C4-2B (cell line): ENCODE data around the gene RPL12.

Experiments used
- ZFX ChIP-seq: fragments of 450-650 bp; IDR thresholded peaks from 2 replicates; pipeline ENCODE4 v1.6.1; 2017
- TF ChIP-seq, protein P1 (sequence below): fragments of 450-650 bp; conservative IDR thresholded peaks from 2 replicates; pipeline ENCODE4 v1.5.1; 2017; ENCODE audit warnings: mild to moderate bottlenecking

DNA sequence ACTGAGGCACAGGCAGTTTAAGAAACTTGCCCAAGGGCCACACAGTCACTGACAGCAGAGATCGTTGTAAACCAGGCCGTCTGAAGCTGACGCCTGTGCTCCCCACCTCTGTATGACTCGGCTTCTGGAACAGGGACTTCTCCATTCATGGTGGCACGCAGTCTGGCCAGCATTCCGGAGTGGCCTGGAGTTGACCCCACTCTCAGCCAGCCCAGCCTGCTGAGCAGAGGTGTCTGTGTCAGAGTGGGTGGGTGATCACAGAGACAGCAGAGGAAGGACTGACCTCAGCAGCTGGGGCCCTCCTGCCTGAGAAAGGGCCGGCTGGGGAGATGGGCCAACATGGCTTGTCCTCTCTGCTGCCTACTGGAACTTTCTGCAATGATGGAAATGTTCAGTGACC, 12.7 kb upstream of the RPL12 start:
- TF ChIP-seq, protein P1, sequence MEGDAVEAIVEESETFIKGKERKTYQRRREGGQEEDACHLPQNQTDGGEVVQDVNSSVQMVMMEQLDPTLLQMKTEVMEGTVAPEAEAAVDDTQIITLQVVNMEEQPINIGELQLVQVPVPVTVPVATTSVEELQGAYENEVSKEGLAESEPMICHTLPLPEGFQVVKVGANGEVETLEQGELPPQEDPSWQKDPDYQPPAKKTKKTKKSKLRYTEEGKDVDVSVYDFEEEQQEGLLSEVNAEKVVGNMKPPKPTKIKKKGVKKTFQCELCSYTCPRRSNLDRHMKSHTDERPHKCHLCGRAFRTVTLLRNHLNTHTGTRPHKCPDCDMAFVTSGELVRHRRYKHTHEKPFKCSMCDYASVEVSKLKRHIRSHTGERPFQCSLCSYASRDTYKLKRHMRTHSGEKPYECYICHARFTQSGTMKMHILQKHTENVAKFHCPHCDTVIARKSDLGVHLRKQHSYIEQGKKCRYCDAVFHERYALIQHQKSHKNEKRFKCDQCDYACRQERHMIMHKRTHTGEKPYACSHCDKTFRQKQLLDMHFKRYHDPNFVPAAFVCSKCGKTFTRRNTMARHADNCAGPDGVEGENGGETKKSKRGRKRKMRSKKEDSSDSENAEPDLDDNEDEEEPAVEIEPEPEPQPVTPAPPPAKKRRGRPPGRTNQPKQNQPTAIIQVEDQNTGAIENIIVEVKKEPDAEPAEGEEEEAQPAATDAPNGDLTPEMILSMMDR: no peak
- TF ChIP-seq ZFX: no peak
